ENCODE data around the gene TAOK3.

GRCh38 chr12:118345355-118345754 is 27.4 kb downstream of the TAOK3 start:
- TF ChIP-seq CTCF (IDR thresholded peaks at IDR 0.05; ENCODE audit: insufficient read depth, low read length, poor library complexity, severe bottlenecking) (no peak), EZH2phosphoT487 (conservative IDR thresholded peaks at IDR 0.05; ENCODE audit: low read length) (no peak)

Data from SU-DHL-6 (cell line).